ENCODE data around the gene NT5C2. TPM values are rescaled to one million over a fixed set of nuclear protein-coding genes. Genes with fewer than 3 reads are reported as not detected.

Gene NT5C2
- total and polyA plus RNA-seq, 2 of the 8 experiments (the other 6 are each of a cell fraction or from before 2014, with no cell fraction given), result 35.2 to 106 TPM

- Histone ChIP-seq H4K5ac (ENCODE audit: insufficient read length, low read depth, low read length) (no peak overlapping the region), H2BK20ac (ENCODE audit: low read length) (no peak overlapping the region), H3K9me3 (ENCODE audit: insufficient read depth in 2 of 2, low read depth in 1 of 2, low read length in 1 of 2) (no peaks in the 10 kb centered on the region), H3K36me3 (ENCODE audit: control insufficient read depth in 2 of 4, insufficient read depth in 4 of 4, low read length in 3 of 4) (no peaks in the 10 kb centered on the region), H3K4me3 (ENCODE audit: extremely low read depth in 1 of 4, insufficient read depth in 2 of 4, low read depth in 3 of 4, low read length in 4 of 4) (no peak overlapping the region), H4K8ac (ENCODE audit: extremely low read depth, insufficient read depth, low read length) (no peak overlapping the region), H3K56ac (replicated peaks; ENCODE audit: insufficient read length, low read depth, low read length) (no peak overlapping the region), H4K91ac (replicated peaks; ENCODE audit: insufficient read length, low read length) (no peak overlapping the region), H2BK120ac (replicated peaks; ENCODE audit: low read depth, low read length) (no peak overlapping the region), H3K79me1 (ENCODE audit: low read depth, low read length) (no peaks in the 10 kb centered on the region), H2AFZ (ENCODE audit: low read length) (no peak overlapping the region), H3K14ac (ENCODE audit: insufficient read length) (no peak overlapping the region), H2BK5ac (ENCODE audit: low read depth, low read length) (no peak overlapping the region), H3K23me2 (ENCODE audit: low read depth, low read length) (no peaks in the 10 kb centered on the region), H3K9ac (replicated peaks in 1 of 4; ENCODE audit: extremely low read depth in 1 of 4, low read depth in 3 of 4, low read length in 3 of 4) (no peak overlapping the region), H3K23ac (ENCODE audit: insufficient read length) (no peak overlapping the region), H2BK12ac (ENCODE audit: low read depth, low read length) (peak overlapping the region; percentile 35; the same call in 1 of the 2 replicates), H2AK5ac (ENCODE audit: low read depth, low read length) (no peak overlapping the region), H3K27ac (ENCODE audit: low read depth, low read length) (no peak overlapping the region), H2BK15ac (ENCODE audit: low read length) (no peak overlapping the region), H3K79me2 (ENCODE audit: control insufficient read depth in 1 of 2, insufficient read depth in 2 of 2, low read length in 2 of 2) (no peaks in the 10 kb centered on the region), H3K4me2 (ENCODE audit: insufficient read depth in 1 of 2, low read depth in 2 of 2, low read length in 2 of 2) (0 out of 4 replicates have a peak overlapping the region, but pooled peaks of 1 of the 2 experiments have one; percentile 2), H4K20me1 (replicated peaks in 1 of 2; ENCODE audit: control insufficient read depth in 1 of 2, insufficient read depth in 2 of 2, low read length in 2 of 2) (no peaks in the 10 kb centered on the region), H3K4me1 (replicated peaks in 1 of 4; ENCODE audit: control insufficient read depth in 3 of 4, insufficient read depth in 4 of 4, low read length in 3 of 4) (no peaks in the 10 kb centered on the region), H3K4ac (replicated peaks; ENCODE audit: insufficient read length, low read depth, low read length) (no peak overlapping the region), H3K27me3 (replicated peaks in 1 of 4; ENCODE audit: control insufficient read depth in 3 of 4, extremely low read depth in 1 of 4, insufficient read depth in 3 of 4, low read length in 3 of 4) (no peaks in the 10 kb centered on the region), H3K18ac (ENCODE audit: extremely low read depth, low read length) (no peak overlapping the region)
- POLR2A ChIA-PET (ENCODE audit: partially characterized antibody), result interaction anchor here (0.6 to 0.8 kb wide), 2 partner anchors 14 to 336 kb away, joined by 3 to 4 read pairs; no protein-coding TSS in a partner anchor
- FAIRE-seq (peak; percentile 76), DNase-seq (ENCODE audit: low read depth in 1 of 2, low spot score in 2 of 2) (peak; percentile 29 to 60)
- 70% methylated on average over 20 of the region's 20 CpGs; no CpG with 5 or more reads in 1 of the 2 experiments for WGBS, 2 experiments (ENCODE audit: extremely low coverage in 1 of 2, insufficient coverage in 1 of 2, insufficient read length in 1 of 2, insufficient replicate concordance in 2 of 2, low coverage in 1 of 2, low lambda C conversion rate in 2 of 2, missing lambda C conversion rate in 1 of 2)
- CTCF ChIA-PET (ENCODE audit: partially characterized antibody), result interaction anchor here (0.6 to 2.7 kb wide), 14 partner anchors 9 to 486 kb away, joined by 3 to 11 read pairs (median 4); partner anchors contain the start of gene CNNM2
- TF ChIP-seq RXRA (IDR thresholded peaks at IDR 0.05; ENCODE audit: insufficient read depth, low read depth, low read length), result no peak
- TF ChIP-seq RAD21 (IDR thresholded peaks at IDR 0.05 in 1 of 2, conservative IDR thresholded peaks at IDR 0.05 in 1 of 2; ENCODE audit: low read depth in 2 of 2, low read length in 2 of 2), result peak; percentile 62 to 63
- TF ChIP-seq USF2 (IDR thresholded peaks at IDR 0.05; ENCODE audit: low read length), result no peak; the same call in 1 of the 2 replicates
- no peak for TF ChIP-seq POLR2A (IDR thresholded peaks at IDR 0.05; ENCODE audit: control extremely low read depth in 1 of 2, low read depth in 2 of 2, low read length in 2 of 2)
- no peak for TF ChIP-seq MAFK (IDR thresholded peaks at IDR 0.05; ENCODE audit: low read depth, low read length)
- no peak for TF ChIP-seq BACH1 (IDR thresholded peaks at IDR 0.05; ENCODE audit: low read length)
- peak; percentile 47; the same call in 1 of the 2 replicates for TF ChIP-seq CEBPB (IDR thresholded peaks at IDR 0.05; ENCODE audit: low read depth, low read length)
Observed at GRCh38 chr10:103053659-103054581, 139.2 kb downstream of the NT5C2 start.
